OCI-LY7 (cell line): ENCODE measurements around the gene MINDY4.

Source experiments
- CTCF ChIP-seq: fragments of 200-600 bp; sonication (generic); conservative IDR thresholded peaks from 2 replicates; pipeline ENCODE4 v1.5.1; 2014; ENCODE audit warnings: mild to moderate bottlenecking, antibody characterized with exemption, low read length, moderate library complexity, mixed read lengths
- EZH2phosphoT487 ChIP-seq: fragments of 200-600 bp; sonication (generic); IDR thresholded peaks from 2 replicates; pipeline ENCODE4 v1.6.1; 2018; ENCODE audit warnings: low read depth, borderline replicate concordance, mild to moderate bottlenecking, mixed run types, antibody characterized with exemption, low read length, moderate library complexity, mixed read lengths

- no peak for TF ChIP-seq CTCF
- no peak for TF ChIP-seq EZH2phosphoT487
Observed at GRCh38 chr7:30922596-30922995, 151.4 kb downstream of the MINDY4 start.
